Hair follicular keratinocyte (primary cell): ENCODE results near the gene FAM53C. TPM values are rescaled to one million over a fixed set of nuclear protein-coding genes. Genes with fewer than 3 reads are reported as not detected.

ENCODE experiments used
- total RNA-seq: library from RNA; depleted of rRNA; stranded (reverse); fragments of >200 nt; gene quantifications from 2 replicates; pipeline ENCODE4 v1.2.3, GENCODE V29; 2015

The FAM53C gene
- 20.1 and 23.5 TPM in 2 replicates for total RNA-seq

GRCh38 chr5:138337685-138338410, at the start of gene FAM53C:
FAM53C (plus strand) TSS chr5:138338266; CDS start chr5:138341336, 3,070 bp downstream.

DNA sequence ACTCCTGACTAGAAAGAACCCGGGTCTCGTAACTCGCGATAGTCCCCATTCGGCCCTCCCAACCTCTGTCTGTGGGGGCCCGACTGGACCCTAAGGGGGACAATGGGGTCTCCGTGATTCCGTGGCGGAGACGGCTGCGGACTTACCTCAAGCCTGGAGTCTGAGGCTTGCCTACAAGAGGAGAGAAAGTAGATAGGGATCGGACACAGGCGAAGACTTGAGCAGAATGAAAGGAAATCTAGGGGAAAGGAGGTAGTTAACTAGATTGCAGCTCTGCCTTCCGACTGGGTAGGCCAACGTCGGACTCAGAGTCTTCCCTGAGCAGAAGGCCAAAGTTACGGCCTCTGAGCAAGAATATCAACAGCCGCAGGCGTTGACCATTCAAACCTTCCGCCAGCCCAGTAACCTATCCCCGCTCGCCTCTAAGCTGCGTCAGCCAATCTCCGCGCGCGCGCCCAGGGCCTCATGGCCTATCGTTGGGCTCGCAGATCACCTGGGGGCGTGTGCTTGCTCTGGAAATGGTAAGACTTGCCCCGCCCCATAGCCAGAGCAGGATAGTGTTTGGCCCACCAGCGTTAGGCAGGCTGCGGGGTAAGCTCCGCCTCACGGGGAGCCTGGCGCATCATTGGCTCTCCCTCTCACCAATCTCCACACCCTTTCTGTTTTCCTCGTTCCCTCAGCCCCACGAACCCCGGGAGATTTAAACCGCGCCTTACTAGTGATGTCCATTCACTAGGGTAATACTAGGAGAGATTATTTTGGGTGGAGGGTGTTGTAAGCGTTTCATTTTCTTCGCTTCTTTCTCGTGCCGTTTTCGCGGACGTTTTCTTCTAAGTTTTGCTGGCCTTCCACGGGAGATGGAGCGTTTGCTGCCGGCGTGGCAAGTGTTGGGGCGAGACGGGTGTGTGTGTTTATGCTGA, 6.4 kb upstream of the FAM53C start, which contains the start of gene CDC25C:
Gene CDC25C (minus strand): TSS at position 356 of the 920 bp plus-strand sequence. CDS start 624 bp downstream, outside the sequence.

GRCh38 chr5:138352071-138352721, 14.1 kb downstream of the FAM53C start, which contains the start of gene KDM3B:
KDM3B (plus strand) TSS chr5:138352685; CDS start chr5:138352796, 111 bp downstream.

Other genes starting within 250 kb of the FAM53C start
- gene NME5, start 198.8 kb upstream of the FAM53C start, total RNA-seq: not detected in 2 replicates
- gene BRD8, start 159.6 kb upstream of the FAM53C start, total RNA-seq: 10.9 and 19.0 TPM in 2 replicates
- 13.8 and 45.5 TPM in 2 replicates for gene KIF20A, start 159.2 kb upstream of the FAM53C start, total RNA-seq
- 18.4 and 22.3 TPM in 2 replicates for gene CDC23, start 124.9 kb upstream of the FAM53C start, total RNA-seq
- not detected in 2 replicates for gene GFRA3, start 63.6 kb upstream of the FAM53C start, total RNA-seq
- gene CDC25C, start 6.5 kb upstream of the FAM53C start, total RNA-seq: 5.2 and 11.9 TPM in 2 replicates
- 25.9 and 26.1 TPM in 2 replicates for gene KDM3B, start 14.4 kb downstream of the FAM53C start, total RNA-seq
- 2.0 and 4.5 TPM in 2 replicates for gene REEP2, start 100.8 kb downstream of the FAM53C start, total RNA-seq
- 17.6 and 65.0 TPM in 2 replicates for gene EGR1, start 127.2 kb downstream of the FAM53C start, total RNA-seq
- 116 and 130 TPM in 2 replicates for gene ETF1, start 205.0 kb downstream of the FAM53C start, total RNA-seq
- gene HSPA9, start 237.1 kb downstream of the FAM53C start, total RNA-seq: 269 and 385 TPM in 2 replicates